IMR-90 (cell line): Measurements from ENCODE around the gene ARFIP1. TPM values are rescaled to one million over a fixed set of nuclear protein-coding genes. Genes with fewer than 3 reads are reported as not detected.

Experiments
- ATAC-seq: fragments of 200-7000 bp; cut with Tn5 transposase; 2 replicates; pipeline ENCODE4 v1.9.1; 2020; ENCODE audit warnings: low read depth, mild to moderate bottlenecking, moderate library complexity
- BruUV-seq: library from RNA; stranded (reverse); fragments of 400-500 nt; replicated peaks from 2 replicates; lab custom pipeline; 2021; lab: Mats Ljungman, UMichigan
- CTCF ChIA-PET: fragments of 300-600 bp; formaldehyde crosslinking; extraction: SDS; loops from one replicate; lab custom pipeline; 2021; ENCODE audit warnings: antibody characterized with exemption; lab: Yijun Ruan, JAX
- POLR2A ChIA-PET: fragments of 300-600 bp; sonication (Branson Sonifier 250); formaldehyde crosslinking; loops from one replicate; lab custom pipeline; 2022; ENCODE audit warnings: antibody characterized with exemption; ENCODE audit not compliant: unreplicated experiment; lab: Charles Lee
- DNase-seq: peaks from one replicate; pipeline ENCODE4 v3.0.0; 2013
- H2AFZ ChIP-seq: replicated peaks from 2 replicates; pipeline ENCODE3; 2013; ENCODE audit warnings: low read length, mild to moderate bottlenecking; ENCODE audit not compliant: poor library complexity
- H2AK5ac ChIP-seq: 2 replicates; pipeline ENCODE4 v1.6.1; 2013; ENCODE audit warnings: low read depth, low read length, inconsistent platforms
- H2AK9ac ChIP-seq: replicated peaks from 2 replicates; pipeline ENCODE3; 2013; ENCODE audit warnings: mild to moderate bottlenecking, low read depth, low read length, moderate library complexity; ENCODE audit not compliant: poor library complexity
- H2BK120ac ChIP-seq: 2 replicates; pipeline ENCODE4 v1.6.1; 2013; ENCODE audit warnings: low read depth, low read length, inconsistent platforms
- H2BK15ac ChIP-seq: 3 replicates; pipeline ENCODE4 v1.6.1; 2013; ENCODE audit warnings: low read depth, low read length, inconsistent platforms
- H2BK20ac ChIP-seq: 2 replicates; pipeline ENCODE4 v1.6.1; 2013; ENCODE audit warnings: low read depth, mild to moderate bottlenecking, inconsistent platforms, low read length, moderate library complexity
- H2BK5ac ChIP-seq: 2 replicates; pipeline ENCODE4 v1.6.1; 2013; ENCODE audit warnings: mild to moderate bottlenecking, low read depth, low read length, inconsistent platforms; ENCODE audit not compliant: poor library complexity, severe bottlenecking
- H3K14ac ChIP-seq: replicated peaks from 2 replicates; pipeline ENCODE4 v1.6.1; 2013; ENCODE audit warnings: low read depth, low read length, inconsistent platforms
- H3K18ac ChIP-seq: 2 replicates; pipeline ENCODE4 v1.6.1; 2013; ENCODE audit warnings: low read depth, low read length, control low read depth
- H3K23ac ChIP-seq: 2 replicates; pipeline ENCODE4 v1.6.1; 2013; ENCODE audit warnings: low read depth, low read length, inconsistent platforms
- H3K27ac ChIP-seq: 2 replicates; pipeline ENCODE4 v1.5.1; 2013; ENCODE audit warnings: mild to moderate bottlenecking, control low read depth, low read length; ENCODE audit not compliant: insufficient read depth
- H3K27me3 ChIP-seq: 2 replicates; pipeline ENCODE4 v1.6.1; 2013; ENCODE audit warnings: low read length; ENCODE audit not compliant: control insufficient read depth, insufficient read depth
- H3K36me3 ChIP-seq: 2 replicates; pipeline ENCODE4 v1.6.1; 2013; ENCODE audit warnings: low read length, mixed read lengths; ENCODE audit not compliant: control insufficient read depth, insufficient read depth
- H3K4ac ChIP-seq: 2 replicates; pipeline ENCODE4 v1.6.1; 2013; ENCODE audit warnings: low read depth, low read length, inconsistent platforms
- H3K4me1 ChIP-seq: 2 replicates; pipeline ENCODE4 v1.6.1; 2013; ENCODE audit warnings: low read length, mixed read lengths; ENCODE audit not compliant: control insufficient read depth, insufficient read depth
- H3K4me2 ChIP-seq: 2 replicates; pipeline ENCODE4 v1.6.1; 2013; ENCODE audit warnings: low read depth, mild to moderate bottlenecking, control low read depth, low read length, moderate library complexity
- H3K4me3 ChIP-seq: 2 replicates; pipeline ENCODE4 v1.5.1; 2013; ENCODE audit warnings: low read depth, mild to moderate bottlenecking, control low read depth, low read length, moderate library complexity; ENCODE audit not compliant: insufficient read depth
- H3K56ac ChIP-seq: 2 replicates; pipeline ENCODE4 v1.6.1; 2013; ENCODE audit warnings: low read length, inconsistent platforms; ENCODE audit not compliant: insufficient read depth; ENCODE audit errors: extremely low read depth
- H3K79me1 ChIP-seq, 2 experiments: 2 replicates each; pipeline ENCODE4 v1.6.1; 2013; ENCODE audit warnings: low read length in 2 of 2, inconsistent platforms in 1 of 2, low read depth in 1 of 2
- H3K9ac ChIP-seq: 2 replicates; pipeline ENCODE4 v1.6.1; 2013; ENCODE audit warnings: low read depth, low read length, control low read depth
- H3K9me1 ChIP-seq: 2 replicates; pipeline ENCODE4 v1.6.1; 2013; ENCODE audit warnings: low read length, inconsistent platforms; ENCODE audit not compliant: insufficient read depth
- H3K9me3 ChIP-seq: 2 replicates; pipeline ENCODE4 v1.6.1; 2013; ENCODE audit warnings: low read length; ENCODE audit not compliant: control insufficient read depth, insufficient read depth
- H4K20me1 ChIP-seq: 2 replicates; pipeline ENCODE4 v1.6.1; 2013; ENCODE audit warnings: low read length, inconsistent platforms; ENCODE audit not compliant: insufficient read depth
- H4K5ac ChIP-seq: 2 replicates; pipeline ENCODE4 v1.6.1; 2013; ENCODE audit warnings: mild to moderate bottlenecking, low read depth, low read length, control low read depth
- H4K8ac ChIP-seq, 2 experiments: 2 replicates each; pipeline ENCODE4 v1.6.1; 2013; ENCODE audit warnings: low read depth in 2 of 2, low read length in 2 of 2, control low read depth in 1 of 2, inconsistent platforms in 1 of 2
- H4K91ac ChIP-seq: 2 replicates; pipeline ENCODE4 v1.6.1; 2013; ENCODE audit warnings: low read depth, low read length, inconsistent platforms; ENCODE audit not compliant: insufficient read depth
- CHD1 ChIP-seq: IDR thresholded peaks from 2 replicates; pipeline ENCODE4 v1.6.1; 2012; ENCODE audit warnings: low read depth, low read length, improper control_type of control experiment
- ELK1 ChIP-seq: fragments of 150-350 bp; IDR thresholded peaks from 2 replicates; pipeline ENCODE4 v1.6.1; 2016; ENCODE audit warnings: low read depth, mild to moderate bottlenecking, low read length, moderate library complexity, borderline replicate concordance
- MAFK ChIP-seq: IDR thresholded peaks from 2 replicates; pipeline ENCODE4 v1.6.1; 2012; ENCODE audit warnings: low read depth, low read length, improper control_type of control experiment
- MXI1 ChIP-seq: IDR thresholded peaks from 2 replicates; pipeline ENCODE4 v1.6.1; 2012; ENCODE audit warnings: low read depth, mild to moderate bottlenecking, low read length, moderate library complexity, borderline replicate concordance
- NFE2L2 ChIP-seq: fragments of 150-350 bp; IDR thresholded peaks from 2 replicates; pipeline ENCODE4 v1.6.1; 2016; ENCODE audit warnings: low read depth, mild to moderate bottlenecking, low read length
- RFX5 ChIP-seq: IDR thresholded peaks from 2 replicates; pipeline ENCODE4 v1.8.0; 2012; ENCODE audit warnings: low read depth, mild to moderate bottlenecking, low read length, moderate library complexity
- USF2 ChIP-seq: fragments of 150-350 bp; IDR thresholded peaks from 2 replicates; pipeline ENCODE4 v1.6.1; 2017; ENCODE audit warnings: mild to moderate bottlenecking, antibody characterized with exemption, low read length, low read depth
- WGBS, 2 experiments: methylation state at CpG; one replicate each; pipeline versions ENCODE4 v1.1.5 to v1.1.7; 2013; ENCODE audit warnings: missing lambda C conversion rate in 2 of 2; ENCODE audit not compliant: insufficient read length in 1 of 2; ENCODE audit errors: extremely low coverage in 2 of 2; 5-methylcytosine and 5-hydroxymethylcytosine counted together
- dilution Hi-C: fragments of 300-500 bp; cut with HindIII; formaldehyde crosslinking; loops from one replicate; pipeline ENCODE4 v1.14.3; 2018; ENCODE audit warnings: low sequenced_read_pairs; ENCODE audit not compliant: unreplicated experiment
- in situ Hi-C: fragments of 300-500 bp; cut with MboI; formaldehyde crosslinking; loops from 3 replicates; pipeline ENCODE4 v1.14.3; 2019; ENCODE audit warnings: low sequenced_read_pairs, inconsistent platforms, mixed read lengths
- intact Hi-C: fragments of 100-400 bp; cut with micrococcal nuclease; formaldehyde crosslinking; loops from 2 replicates; pipeline ENCODE4 v1.10.0; 2022
- polyA plus RNA-seq, 3 experiments: library from polyadenylated mRNA; depleted of rRNA; stranded (reverse); fragments of >200 nt; gene quantifications; 2 replicates each; pipeline ENCODE4 v1.2.3, GENCODE V29; 2012; ENCODE audit warnings: low replicate concordance in 1 of 3
- total RNA-seq: library from RNA; depleted of rRNA; stranded (reverse); fragments of >200 nt; gene quantifications from 2 replicates; pipeline ENCODE4 v1.2.3, GENCODE V29; 2012

ARFIP1 gene
- total and polyA plus RNA-seq, 2 of the 4 experiments (the other 2 are of a cell fraction) = 12.7 to 30.5 TPM

GRCh38 chr4:152773339-152773738 lies 6.4 kb upstream of the ARFIP1 start:
- BruUV-seq = no TSS peak
- WGBS, 2 experiments = no CpG with 5 or more reads among the region's 2 CpGs
- Histone ChIP-seq H3K9ac (no peak overlapping the region), H2AK5ac (no peak overlapping the region), H3K56ac (no peak overlapping the region), H2AFZ (no peak overlapping the region), H3K27ac (no peak overlapping the region), H2BK15ac (no peak overlapping the region), H4K5ac (no peak overlapping the region), H4K91ac (no peak overlapping the region), H3K4me3 (no peak overlapping the region), H4K20me1 (no peaks in the 10 kb centered on the region), H3K36me3 (no peaks in the 10 kb centered on the region), H2BK120ac (no peak overlapping the region), H3K9me1 (no peaks in the 10 kb centered on the region), H3K9me3 (no peaks in the 10 kb centered on the region), H2BK5ac (no peak overlapping the region), H3K4me2 (no peak overlapping the region), H3K79me1 (no peaks in the 10 kb centered on the region), H2AK9ac (no peak overlapping the region), H3K27me3 (peaks cover 12% of the 10 kb centered on the region; the same call in 1 of the 2 replicates), H3K4ac (no peak overlapping the region), H4K8ac (no peak overlapping the region), H2BK20ac (no peak overlapping the region), H3K14ac (no peak overlapping the region), H3K4me1 (no peaks in the 10 kb centered on the region), H3K18ac (no peak overlapping the region), H3K23ac (no peak overlapping the region)
- no peak for DNase-seq
- POLR2A ChIA-PET = no interaction called here
- CTCF ChIA-PET = no interaction called here
- intact Hi-C loops (no loop called here), in situ Hi-C loops (no loop called here), dilution Hi-C loops (no loop called here)
- ATAC-seq = no peak
- no peak for TF ChIP-seq NFE2L2
- no peak for TF ChIP-seq USF2
- no peak for TF ChIP-seq ELK1
- TF ChIP-seq RFX5 = no peak
- no peak for TF ChIP-seq CHD1
- peak; percentile 96 for TF ChIP-seq MAFK
- no peak for TF ChIP-seq MXI1
